Measurements from ENCODE around the gene ADRA2C. TPM values are rescaled to one million over a fixed set of nuclear protein-coding genes. Genes with fewer than 3 reads are reported as not detected.

The ADRA2C gene
- total RNA-seq, 1 experiment from 2014 or later = 0.28 TPM

DNA sequence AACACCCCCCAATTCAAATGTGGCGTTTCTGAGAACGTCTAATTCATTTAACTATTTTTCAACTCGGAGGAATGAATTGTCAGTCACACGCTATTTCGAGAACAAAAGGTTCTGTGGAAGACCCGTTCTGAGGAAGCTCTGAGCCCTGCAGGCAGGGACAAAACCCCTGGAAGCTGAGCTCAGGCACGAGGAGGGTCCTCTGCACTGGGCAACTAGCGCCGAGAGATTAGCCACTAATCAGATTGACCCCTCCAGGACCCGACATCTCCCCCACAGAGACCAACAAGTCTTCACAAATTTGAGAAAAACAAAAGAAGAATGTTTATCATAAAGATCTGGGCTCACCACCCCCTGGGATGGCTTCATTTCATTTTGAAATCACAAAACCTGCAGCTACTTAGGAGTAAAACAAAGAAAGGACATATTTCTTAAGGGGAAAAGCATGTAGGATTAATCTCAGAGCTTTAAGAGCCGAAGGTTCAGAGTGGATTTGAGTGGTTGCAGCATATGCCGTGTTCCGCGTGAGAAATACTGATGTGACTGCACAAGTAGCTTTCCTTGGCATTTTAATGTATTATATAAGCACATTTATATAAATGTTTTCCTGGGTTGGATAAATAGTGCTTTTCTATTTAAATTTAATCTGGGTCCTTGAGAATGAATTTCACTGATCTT is 41.8 kb downstream of the ADRA2C start:
- BruUV-seq (replicated peaks) = no TSS peak
- Mint-ChIP-seq H3K4me3 (ENCODE audit: unreplicated experiment) (no peak overlapping the region), H3K27me3 (ENCODE audit: insufficient read depth, unreplicated experiment) (peaks cover 39% of the 10 kb centered on the region), H3K9me3 (ENCODE audit: unreplicated experiment) (no peaks in the 10 kb centered on the region), H3K36me3 (ENCODE audit: insufficient read depth, unreplicated experiment) (no peaks in the 10 kb centered on the region), H3K4me1 (ENCODE audit: insufficient read depth, unreplicated experiment) (no peaks in the 10 kb centered on the region), H3K27ac (ENCODE audit: low read depth, unreplicated experiment) (no peak overlapping the region)
- TF ChIP-seq CTCF (IDR thresholded peaks at IDR 0.05; ENCODE audit: unreplicated experiment) = no peak
- POLR2A ChIA-PET = no interaction called here
- CTCF ChIA-PET = no interaction called here
- intact Hi-C loops (cut with micrococcal nuclease) = no loop called here
- no peak for DNase-seq (ENCODE audit: unreplicated experiment)

GRCh38 chr4:3808597-3808996 is 42.4 kb downstream of the ADRA2C start:
- H3K4me3 Mint-ChIP-seq (ENCODE audit: unreplicated experiment) = no peak overlapping the region
- H3K27ac Mint-ChIP-seq (ENCODE audit: low read depth, unreplicated experiment) = no peak overlapping the region
- TF ChIP-seq CTCF (IDR thresholded peaks at IDR 0.05; ENCODE audit: unreplicated experiment) = no peak
- peaks cover 39% of the 10 kb centered on the region for H3K27me3 Mint-ChIP-seq (ENCODE audit: insufficient read depth, unreplicated experiment)
- H3K36me3 Mint-ChIP-seq (ENCODE audit: insufficient read depth, unreplicated experiment) = no peaks in the 10 kb centered on the region
- BruUV-seq (replicated peaks) = no TSS peak
- intact Hi-C loops (cut with micrococcal nuclease) = no loop called here
- ChIA-PET CTCF (no interaction called here), POLR2A (no interaction called here)
- H3K9me3 Mint-ChIP-seq (ENCODE audit: unreplicated experiment) = no peaks in the 10 kb centered on the region
- H3K4me1 Mint-ChIP-seq (ENCODE audit: insufficient read depth, unreplicated experiment) = no peaks in the 10 kb centered on the region
- DNase-seq (ENCODE audit: unreplicated experiment) = no peak

DNA sequence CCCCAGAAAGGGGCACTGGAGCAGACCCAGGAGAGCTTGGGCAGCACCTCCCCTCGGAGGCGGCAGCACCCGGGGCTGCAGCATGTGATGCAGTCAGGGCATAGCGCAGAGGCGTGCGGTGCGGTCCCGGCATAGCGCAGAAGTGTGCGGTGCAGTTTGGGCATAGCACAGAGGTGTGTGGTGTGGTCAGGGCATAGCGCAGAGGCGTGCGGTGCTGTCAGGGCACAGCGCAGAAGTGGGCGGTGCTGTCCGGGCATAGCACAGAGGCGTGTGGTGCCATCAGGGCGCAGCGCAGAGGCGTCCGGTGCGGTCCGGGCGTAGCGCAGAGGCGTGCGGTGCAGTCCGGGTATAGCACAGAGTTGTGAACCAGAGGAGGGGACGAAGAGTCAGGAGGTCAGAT is 42.8 kb downstream of the ADRA2C start:
- Mint-ChIP-seq H3K27me3 (ENCODE audit: insufficient read depth, unreplicated experiment) (peaks cover 39% of the 10 kb centered on the region), H3K9me3 (ENCODE audit: unreplicated experiment) (no peaks in the 10 kb centered on the region), H3K4me1 (ENCODE audit: insufficient read depth, unreplicated experiment) (no peaks in the 10 kb centered on the region), H3K27ac (ENCODE audit: low read depth, unreplicated experiment) (no peak overlapping the region), H3K36me3 (ENCODE audit: insufficient read depth, unreplicated experiment) (no peaks in the 10 kb centered on the region), H3K4me3 (ENCODE audit: unreplicated experiment) (no peak overlapping the region)
- ChIA-PET CTCF (no interaction called here), POLR2A (no interaction called here)
- DNase-seq (ENCODE audit: unreplicated experiment) = no peak
- intact Hi-C loops (cut with micrococcal nuclease) = no loop called here
- TF ChIP-seq CTCF (IDR thresholded peaks at IDR 0.05; ENCODE audit: unreplicated experiment) = no peak
- no TSS peak for BruUV-seq (replicated peaks)

GRCh38 chr4:3809451-3810110 is 43.4 kb downstream of the ADRA2C start:
- no peak for DNase-seq (ENCODE audit: unreplicated experiment)
- Mint-ChIP-seq H3K4me1 (ENCODE audit: insufficient read depth, unreplicated experiment) (no peaks in the 10 kb centered on the region), H3K27ac (ENCODE audit: low read depth, unreplicated experiment) (no peak overlapping the region), H3K27me3 (ENCODE audit: insufficient read depth, unreplicated experiment) (peaks cover 39% of the 10 kb centered on the region), H3K36me3 (ENCODE audit: insufficient read depth, unreplicated experiment) (no peaks in the 10 kb centered on the region), H3K4me3 (ENCODE audit: unreplicated experiment) (no peak overlapping the region), H3K9me3 (ENCODE audit: unreplicated experiment) (no peaks in the 10 kb centered on the region)
- no peak for TF ChIP-seq CTCF (IDR thresholded peaks at IDR 0.05; ENCODE audit: unreplicated experiment)
- BruUV-seq (replicated peaks) = no TSS peak
- intact Hi-C loops (cut with micrococcal nuclease) = no loop called here
- ChIA-PET CTCF (interaction anchor here (0.6 kb wide), 2 partner anchors 25 to 120 kb away, joined by 3 to 5 read pairs; no protein-coding TSS in a partner anchor), POLR2A (no interaction called here)

Data from MCF 10A (cell line).